Measurements from ENCODE around the gene SUN3.

GRCh38 chr7:47967123-47967522, 61.8 kb downstream of the SUN3 start:
- TF ChIP-seq CTCF (IDR thresholded peaks at IDR 0.05) (no peak), POLR2A (IDR thresholded peaks at IDR 0.05) (no peak)
